ENCODE measurements around the gene NUCKS1.

- TF ChIP-seq CTCF (conservative IDR thresholded peaks at IDR 0.05; ENCODE audit: low read length): no peak
- TF ChIP-seq EZH2phosphoT487 (IDR thresholded peaks at IDR 0.05; ENCODE audit: borderline replicate concordance): no peak
These were observed 1.4 kb downstream of the NUCKS1 start for GRCh38 chr1:205748403-205749233.
